Dedifferentiated amniotic fluid mesenchymal stem cell (primary cell): Measurements from ENCODE around the gene IYD.

Experiments
- DNase-seq: peaks from one replicate; pipeline ENCODE4 v3.0.0-alpha.2; 2016; ENCODE audit errors: extremely low spot score

IYD gene, protein sequence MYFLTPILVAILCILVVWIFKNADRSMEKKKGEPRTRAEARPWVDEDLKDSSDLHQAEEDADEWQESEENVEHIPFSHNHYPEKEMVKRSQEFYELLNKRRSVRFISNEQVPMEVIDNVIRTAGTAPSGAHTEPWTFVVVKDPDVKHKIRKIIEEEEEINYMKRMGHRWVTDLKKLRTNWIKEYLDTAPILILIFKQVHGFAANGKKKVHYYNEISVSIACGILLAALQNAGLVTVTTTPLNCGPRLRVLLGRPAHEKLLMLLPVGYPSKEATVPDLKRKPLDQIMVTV

DNA sequence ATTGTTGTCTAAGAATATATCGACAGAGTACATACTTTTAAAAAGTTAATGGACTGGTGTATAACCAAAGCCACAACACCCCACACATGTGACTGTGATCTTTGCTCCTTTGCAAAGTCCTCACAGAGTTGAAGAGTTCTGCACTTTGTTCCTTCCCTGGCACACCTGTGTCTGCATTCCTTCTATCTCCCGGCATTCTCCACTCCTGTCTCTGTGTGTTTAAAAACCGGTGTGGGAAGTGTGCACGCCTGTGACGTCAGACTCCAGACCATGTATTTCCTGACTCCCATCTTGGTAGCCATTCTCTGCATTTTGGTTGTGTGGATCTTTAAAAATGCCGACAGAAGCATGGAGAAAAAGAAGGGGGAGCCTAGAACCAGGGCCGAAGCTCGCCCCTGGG lies at the start of gene IYD:
Gene IYD, plus strand, starts transcription at position 251 of the 400 bp plus-strand sequence. Its CDS starts 20 bp downstream, at position 271.
- no peak for DNase-seq

DNA sequence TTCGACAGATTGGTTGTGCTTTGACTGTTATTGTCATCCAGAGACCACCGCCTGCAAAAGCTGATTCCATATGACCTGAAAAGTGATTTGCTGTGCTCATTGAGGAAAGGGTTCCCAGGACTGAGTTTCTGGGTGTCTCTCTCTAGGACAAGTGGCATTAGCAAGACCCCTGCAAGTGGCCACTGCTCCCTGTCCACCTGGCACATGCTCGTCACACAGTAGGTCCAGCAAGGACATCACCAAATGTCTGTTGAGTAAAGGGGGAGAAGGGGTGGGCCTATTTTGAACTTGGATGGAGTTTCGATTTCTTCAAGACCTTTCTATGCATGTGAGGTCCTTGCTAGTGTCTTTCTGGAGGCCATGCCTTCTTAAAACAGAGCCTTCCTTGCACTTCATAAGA lies 48.9 kb upstream of the IYD start:
- no peak for DNase-seq

DNA sequence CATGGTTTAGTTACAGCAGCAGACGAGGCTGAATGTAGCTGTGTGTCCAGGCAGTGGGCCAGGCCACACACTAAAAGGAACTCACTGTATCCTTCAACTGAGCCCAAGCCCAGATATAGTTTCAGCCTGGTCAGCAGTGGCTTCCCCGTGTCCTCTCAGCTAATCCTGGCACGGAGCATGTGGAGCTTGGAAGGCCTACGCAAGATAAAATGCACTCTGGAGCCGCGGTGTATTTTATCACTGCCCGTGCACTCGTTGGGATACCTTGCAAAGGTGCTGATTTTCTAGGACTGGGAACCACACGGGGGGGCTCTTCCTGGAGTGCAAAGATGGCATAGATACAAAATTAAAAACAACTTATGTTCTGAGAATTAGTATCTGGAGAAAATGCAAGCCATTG lies 48.4 kb upstream of the IYD start:
- no peak for DNase-seq

DNA sequence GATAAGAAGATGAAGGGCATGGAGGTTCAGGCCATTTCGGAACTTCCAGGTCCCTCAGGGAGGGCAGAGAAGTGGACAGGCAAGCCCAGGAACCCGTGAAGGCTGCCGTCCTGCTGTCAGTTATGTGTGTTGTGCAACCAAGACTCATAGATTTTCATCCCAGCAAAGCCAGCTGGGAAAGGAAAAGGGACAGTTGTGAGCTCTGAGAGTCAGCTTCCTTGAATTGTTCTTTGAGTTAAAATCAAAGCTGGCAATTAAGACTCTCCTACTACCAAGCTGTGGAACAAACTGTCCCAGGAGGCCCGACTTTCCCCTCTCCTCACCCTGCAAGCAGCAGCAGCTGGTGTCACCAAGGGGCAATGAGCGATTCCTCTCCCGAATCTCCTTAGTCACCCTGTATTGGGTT lies 46.3 kb upstream of the IYD start:
- DNase-seq = no peak

DNA sequence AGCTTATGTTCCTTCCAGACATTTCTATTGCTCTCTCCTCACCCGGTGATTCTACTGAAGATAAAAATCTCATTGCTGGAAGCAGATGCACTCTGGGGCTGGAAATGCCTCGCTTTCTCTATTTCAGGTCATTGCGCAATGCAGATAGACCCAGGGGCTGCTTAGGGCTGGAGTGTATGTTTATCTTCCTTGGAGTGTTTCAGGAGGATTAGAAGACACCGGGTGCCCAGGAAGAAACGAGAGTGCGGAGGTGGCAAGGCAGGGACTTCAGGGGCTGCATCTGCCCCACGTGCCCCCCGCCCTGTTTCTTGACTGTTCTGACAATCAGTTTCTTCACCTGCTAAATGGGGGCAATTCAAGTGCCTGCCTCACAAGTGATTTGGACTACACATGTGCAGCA lies 45.6 kb upstream of the IYD start:
- no peak for DNase-seq

DNA sequence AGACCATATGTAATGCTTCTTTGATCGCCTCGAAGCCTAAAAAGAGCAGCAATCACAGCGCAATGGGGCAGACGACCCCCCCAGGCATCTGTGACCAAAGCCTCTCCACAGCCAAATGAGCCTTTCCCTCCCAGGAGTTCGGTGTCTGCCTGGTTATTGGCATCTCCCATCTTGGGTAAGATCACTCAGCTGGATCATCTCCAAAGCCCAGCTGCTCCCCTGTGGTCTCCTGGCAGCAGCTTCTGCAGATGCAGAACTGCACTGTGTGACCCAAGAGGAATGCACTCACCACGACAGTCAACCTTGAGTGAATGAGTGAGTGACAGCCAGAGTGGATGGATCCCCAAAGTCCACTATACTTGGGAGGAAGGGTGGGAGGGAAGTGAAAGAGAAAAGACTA lies 44.8 kb upstream of the IYD start:
- DNase-seq = no peak

DNA sequence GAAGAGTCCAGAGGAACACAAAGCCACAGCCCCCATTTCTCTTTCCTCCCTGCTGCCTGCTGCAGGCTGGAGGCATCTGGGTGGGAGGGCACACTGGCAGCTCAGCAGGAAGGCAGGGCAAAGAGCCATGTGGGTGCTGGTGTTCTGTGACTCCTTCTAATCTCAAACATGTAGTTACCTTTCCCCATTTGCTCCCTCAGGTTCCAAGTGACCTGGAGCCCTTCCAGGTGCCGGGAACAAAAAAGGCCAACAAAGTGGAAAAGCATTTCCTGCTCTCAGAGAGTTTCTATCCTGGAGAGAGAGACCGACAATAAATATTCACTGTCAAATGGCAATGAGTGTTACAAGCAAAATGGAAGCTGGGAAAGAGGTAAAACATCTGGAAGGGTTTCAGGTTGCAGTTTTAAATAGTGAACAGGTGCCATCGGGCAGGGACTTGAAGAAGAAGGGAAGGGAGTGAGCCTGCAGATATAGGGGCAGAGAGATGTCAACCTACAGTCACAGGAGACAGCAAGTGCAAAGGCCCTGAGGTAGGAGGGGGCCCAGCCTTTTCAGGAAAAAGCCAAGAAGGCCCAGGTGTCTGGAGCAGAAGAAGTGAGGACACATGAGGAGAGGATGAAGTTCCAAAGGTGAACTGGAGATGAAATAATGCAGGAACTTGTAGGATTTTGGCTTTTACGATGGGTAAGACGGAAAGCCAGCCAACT lies 43.6 kb upstream of the IYD start:
- no peak for DNase-seq

DNA sequence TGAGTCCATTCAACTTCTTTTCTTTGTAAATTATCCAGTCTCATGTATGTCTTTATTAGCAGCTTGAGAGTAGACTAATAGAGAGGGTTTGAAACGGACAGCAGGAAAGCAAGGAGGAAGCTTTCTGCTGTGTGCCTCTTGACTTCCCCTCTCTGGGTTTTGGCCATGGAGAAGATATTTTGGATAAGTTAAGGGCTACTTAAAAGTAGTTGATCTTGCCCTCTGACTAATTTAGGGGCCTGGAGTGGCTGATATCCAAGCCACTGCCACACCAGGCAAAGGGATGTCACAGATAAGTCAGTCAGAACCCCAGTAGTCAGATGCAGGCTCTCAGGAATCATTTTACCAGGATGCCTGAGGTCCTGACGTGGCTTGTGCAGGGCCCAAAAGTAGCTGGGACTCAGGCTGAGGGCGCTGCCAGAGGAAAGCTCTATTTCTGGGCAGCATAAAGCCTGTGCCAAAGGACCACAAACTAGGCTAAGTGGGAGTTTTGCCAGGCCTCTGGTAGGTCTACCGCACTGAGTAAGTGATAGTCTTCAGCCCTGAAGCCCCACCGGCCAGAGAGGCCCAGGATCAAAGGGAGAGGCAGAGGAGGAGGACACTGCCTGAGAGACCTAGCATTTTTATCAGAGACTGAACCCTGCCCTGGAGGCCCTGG lies 41.6 kb upstream of the IYD start:
- DNase-seq = no peak

DNA sequence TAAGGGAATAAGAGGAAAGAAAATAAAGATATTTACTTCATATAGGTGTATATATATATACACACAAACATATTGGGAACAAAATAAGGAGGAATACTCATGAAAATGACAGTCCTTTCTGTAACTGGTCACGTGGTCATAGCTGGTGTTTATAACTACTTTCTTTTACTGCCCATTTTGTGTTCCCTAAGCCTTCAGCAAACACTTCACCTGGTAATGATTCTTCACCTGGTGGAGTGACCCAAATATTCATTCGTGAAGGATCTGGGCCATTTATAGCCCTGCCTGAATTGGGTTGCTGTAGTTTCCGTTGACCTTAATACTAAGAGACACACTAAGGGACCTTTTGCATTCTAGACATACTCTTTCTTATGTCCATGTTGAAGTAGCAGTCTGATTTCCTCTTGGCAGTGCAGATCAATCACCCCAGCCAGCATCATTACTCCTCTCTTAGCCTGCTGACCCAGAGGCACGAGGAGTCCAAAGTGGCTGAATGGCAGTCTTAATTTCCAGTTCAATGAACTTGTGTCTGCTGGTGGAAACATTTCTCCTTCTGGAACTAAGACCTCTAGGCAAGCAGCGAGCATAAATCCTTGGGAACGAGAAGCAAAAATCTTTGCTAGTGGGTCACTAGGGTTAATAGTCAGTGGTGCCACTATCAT lies 39.9 kb upstream of the IYD start:
- DNase-seq = no peak

DNA sequence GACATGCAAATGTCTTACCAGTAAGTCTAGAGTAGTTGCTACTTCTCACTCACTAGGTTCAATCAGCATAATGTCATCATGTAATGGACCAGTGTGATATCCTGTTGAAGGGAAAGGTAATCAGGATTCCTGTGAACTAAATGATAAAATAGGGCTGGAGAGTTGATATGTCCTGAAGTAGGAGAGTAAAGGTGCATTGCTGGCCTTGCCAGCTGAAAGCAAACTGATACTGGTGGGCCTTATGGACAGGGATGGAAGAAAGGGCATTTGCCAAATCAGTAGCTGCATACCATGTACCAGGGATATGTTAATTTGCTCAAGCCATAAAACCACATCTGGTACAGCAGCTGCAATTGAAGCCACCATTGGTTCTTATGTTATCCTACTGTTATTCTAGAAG lies 37.5 kb upstream of the IYD start:
- DNase-seq = no peak

DNA sequence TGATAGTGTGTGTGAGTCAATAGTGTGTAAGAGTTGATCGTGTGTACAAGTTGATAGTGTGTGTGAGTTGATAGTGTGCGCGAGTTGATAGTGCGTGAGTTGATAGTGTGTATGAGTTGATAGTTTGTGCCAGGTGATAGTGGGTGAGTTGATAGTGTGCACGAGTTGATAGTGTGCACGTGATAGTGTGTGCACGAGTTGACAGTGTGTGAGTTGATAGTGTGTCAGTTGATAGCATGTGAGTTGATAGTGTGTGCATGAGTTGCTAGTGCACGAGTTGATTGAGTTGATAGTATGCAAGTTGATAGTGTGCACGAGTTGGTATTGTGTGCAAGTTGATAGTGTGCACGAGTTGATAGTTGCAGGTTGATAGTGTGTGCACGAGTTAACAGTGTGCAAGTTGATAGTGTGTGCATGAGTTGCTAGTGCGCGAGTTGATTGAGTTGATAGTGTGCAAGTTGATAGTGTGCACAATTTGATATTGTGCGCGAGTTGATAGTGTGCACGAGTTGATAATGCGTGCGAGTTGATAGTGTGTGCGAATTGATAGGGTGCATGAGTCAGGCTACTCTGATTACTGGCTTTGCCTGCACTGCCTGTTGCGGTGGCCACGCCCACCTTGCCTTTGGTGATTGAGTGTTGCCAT lies 35.8 kb upstream of the IYD start:
- no peak for DNase-seq

DNA sequence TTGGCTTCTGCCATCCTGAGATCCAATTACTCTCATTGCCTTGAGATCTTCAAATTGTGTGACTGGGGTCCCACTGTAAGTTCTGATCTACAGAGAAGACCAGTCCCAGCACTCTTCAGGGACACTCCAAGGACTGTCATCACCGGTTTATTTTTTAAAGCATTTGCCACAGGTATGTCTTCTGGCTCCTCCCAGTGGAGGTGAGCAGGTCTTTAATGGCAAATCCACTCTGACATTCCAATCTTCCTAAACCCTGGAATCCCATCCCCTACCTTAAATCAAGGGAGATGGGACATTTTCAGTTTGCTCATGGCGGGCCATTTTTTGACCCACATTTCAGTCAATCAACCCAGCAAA lies 35.2 kb upstream of the IYD start:
- no peak for DNase-seq

DNA sequence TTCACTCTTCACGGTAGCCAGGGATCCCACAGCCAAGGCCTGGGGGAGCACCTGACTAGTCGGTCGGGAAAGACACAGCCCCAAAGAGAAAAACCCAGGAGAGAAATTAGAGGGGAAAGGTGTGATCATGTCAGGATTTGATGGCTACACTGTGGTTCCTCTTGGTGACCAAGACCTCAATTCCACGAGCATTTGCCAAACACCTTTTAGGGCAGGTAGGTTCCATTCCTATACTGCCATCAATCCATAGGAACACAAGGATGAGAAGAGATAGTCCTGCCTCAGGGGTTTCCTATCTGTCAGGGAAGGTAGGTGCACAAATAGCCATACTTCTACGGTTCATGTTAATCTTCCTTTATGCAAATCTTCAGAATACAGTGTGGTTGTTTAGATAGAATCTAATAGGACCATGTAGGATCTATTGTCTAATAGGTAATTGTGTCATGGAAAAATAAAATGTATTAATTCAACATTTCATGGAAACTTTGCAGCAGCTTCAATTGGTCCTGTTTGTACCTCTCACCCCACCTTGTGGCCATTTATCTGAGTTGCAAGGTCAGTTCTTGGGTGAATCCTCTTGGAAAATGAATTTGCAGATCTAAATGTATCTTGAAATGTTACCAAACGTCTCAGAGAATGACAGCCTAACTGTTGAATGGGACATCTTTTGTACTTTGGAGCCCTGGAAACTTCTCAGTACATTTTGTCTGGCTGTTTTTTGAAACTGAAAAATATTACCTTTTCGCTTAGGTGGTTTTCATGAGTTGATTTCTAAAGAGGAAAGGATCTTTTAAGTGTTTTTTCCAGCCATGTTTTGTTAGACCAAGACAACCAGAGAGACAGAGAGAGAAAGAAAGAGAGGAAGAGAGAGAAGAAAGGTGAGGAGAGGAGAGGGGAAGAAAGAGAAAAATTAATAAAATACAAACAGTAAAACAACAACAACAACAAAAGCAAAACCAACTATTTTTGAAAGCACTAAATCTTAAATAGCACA lies 33.7 kb upstream of the IYD start:
- DNase-seq = peak; percentile 81

DNA sequence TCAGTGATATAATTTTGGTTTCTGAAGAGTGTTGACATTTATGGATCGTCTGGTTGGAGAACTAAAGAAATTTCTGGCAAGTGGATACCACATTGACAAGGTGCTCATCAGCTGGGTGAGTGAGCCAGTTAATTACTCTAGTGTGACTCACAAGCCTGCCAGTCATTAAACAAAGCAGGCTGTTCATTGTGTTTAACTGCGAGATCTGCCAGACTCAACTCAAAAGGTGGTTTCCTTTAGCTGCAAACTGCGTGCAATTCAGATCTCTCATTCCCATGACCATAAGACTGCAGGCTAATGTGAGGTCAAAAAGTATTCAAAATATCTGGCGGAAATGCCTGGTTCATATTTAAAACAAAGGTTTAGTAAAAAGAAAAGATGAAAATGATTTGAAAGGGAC lies 32.5 kb upstream of the IYD start:
- peak; percentile 31 for DNase-seq

DNA sequence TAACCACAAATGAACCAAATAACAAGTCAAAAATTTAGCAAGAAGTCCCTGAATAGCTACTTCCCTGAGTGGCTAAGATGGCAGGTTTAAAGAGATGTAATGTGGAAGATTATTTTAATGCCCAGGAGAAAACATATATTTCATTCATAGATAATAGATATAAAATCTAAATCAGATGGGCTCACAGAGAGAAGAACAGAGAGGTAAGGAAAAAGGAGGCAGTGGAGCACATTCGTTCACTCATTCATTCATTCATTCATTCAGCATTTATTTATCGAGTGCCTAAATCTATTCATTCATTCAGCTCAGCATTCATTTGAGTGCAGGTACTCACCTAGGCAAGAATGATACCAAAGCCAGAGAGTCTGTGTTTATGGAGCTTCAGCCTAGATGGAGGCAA lies 32.1 kb upstream of the IYD start:
- DNase-seq = no peak

DNA sequence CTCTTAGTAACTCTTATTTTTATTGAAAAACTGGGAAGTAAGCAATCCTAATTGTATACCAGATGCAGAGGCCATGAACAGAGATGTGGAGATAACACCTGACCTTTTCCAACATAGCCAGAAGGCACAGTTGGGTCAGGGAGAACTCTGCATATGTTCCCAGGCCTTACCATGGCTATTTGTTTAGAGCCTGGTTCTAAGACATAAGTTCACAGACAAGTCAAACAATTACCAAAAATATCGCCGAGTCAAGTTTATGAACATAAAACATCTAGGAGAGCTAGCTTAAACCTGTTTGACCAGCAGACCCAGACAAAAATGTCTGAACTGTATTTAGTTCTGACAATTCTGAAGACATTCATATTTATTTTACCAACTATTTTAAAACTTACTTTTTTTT lies 26.7 kb upstream of the IYD start:
- no peak for DNase-seq

DNA sequence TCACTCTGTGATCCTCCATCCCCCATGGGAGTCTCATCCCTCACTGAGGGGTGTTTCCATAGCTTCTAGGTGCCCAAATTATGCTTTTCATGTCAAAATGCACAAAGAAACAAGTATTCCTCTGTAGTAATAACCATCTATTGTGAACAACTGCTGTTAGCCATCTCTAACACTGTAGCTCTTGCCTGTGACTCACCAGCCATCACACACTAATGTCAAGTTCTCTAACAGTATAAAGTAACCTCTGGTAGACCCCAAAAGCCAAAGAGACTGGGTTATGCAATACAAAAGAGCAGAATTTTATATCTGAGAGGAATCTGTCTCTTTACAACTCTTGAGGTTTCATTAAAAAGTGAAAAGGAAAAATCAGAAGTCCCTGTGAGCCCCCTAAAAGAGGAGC lies 25.4 kb upstream of the IYD start:
- no peak for DNase-seq

DNA sequence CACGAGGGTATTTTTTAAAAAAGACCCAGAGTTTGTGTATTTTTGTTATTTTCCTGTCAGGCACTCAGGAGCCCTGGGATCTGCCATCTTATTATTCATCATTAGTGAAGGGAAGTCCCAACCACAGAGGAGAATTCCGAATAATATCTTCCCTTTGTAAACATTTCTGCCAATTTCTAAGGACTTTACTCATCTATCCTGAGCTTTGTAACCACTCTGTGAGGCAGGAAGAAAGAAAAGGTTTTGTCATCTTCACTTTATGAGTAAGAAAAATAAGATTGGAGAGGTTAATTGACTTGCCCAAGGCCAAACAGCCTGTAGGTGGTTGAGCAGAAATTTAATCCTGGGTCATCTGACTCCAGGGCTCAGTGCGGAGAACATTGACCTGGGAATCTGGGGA lies 23.0 kb upstream of the IYD start:
- no peak for DNase-seq

DNA sequence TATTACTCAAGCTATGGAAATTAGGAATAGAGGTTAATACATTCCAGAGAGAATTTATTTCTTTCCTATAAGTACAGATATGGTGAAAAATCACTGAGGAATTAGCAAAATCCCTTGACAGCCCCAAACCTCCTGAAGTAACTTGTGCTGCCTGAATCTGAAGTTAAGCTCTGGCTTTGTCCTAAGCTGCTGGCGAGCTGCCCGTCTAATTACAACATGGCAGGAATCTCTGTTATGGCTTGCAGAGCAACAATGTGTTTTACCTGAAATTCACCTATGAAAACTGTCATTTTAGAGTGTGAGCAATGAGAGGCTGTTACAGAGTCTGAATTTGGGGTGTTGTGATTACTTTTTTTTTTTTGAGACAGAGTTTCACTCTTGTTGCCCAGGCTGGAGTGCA lies 22.5 kb upstream of the IYD start:
- DNase-seq = no peak

DNA sequence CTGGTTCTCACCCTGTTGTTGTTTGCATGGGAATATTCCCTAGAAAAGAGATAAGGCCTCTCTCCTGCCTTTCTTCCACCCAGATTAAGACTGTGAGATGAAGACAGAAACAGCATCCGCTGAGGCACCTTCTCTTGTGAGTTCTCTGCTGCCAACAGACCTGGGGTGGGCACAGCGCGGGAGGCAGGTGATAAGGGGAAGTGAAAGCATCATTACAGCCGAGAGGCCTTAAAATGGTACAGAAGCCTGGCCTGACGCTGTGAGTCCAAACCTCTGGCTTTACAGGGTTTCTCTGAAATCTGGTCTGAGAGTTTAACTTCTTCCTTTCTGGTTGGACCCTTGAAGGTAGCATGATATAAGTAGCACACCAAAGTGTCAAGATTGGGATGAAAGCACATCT lies 21.0 kb upstream of the IYD start:
- no peak for DNase-seq

DNA sequence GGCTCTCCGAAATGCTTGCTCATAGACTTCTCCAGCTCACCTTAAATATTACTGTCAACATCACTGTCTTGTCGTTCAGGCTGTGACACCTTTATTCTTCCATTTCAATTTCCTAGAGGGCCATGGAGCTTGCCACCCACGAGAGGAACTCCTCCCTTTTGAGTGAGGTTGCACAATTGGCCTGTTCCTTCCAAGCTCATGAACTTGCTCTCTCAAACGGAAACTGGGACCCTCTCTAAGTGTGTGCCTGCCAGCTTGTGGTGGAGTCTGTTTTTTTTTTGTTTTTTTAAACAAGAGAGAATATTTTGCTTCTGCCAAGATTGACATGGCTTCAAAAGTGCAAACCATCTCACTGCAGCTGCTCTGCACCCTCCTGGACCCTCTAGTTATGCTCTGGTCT lies 19.3 kb upstream of the IYD start:
- no peak for DNase-seq
